Right hindlimb (tissue), 1 donor: ENCODE results near the gene IFNAR2.
"Not testable (repeated sequence)": the region's sequence is repeated elsewhere in the genome, so short reads cannot be mapped to it uniquely, and the experiment has no call there.

Experiments used
- DNase-seq: peaks from one replicate; pipeline ENCODE4 v3.0.0-alpha.2; 2018

The IFNAR2 gene

GRCh38 chr21:33245289-33245918, 15.7 kb downstream of the IFNAR2 start:
- no peak for DNase-seq

- DNase-seq = no peak
These were observed 16.8 kb downstream of the IFNAR2 start for GRCh38 chr21:33246506-33246905.

GRCh38 chr21:33246963-33247362, 17.2 kb downstream of the IFNAR2 start:
- no peak for DNase-seq

- no peak for DNase-seq
These were observed 17.9 kb downstream of the IFNAR2 start for GRCh38 chr21:33247599-33247998.

GRCh38 chr21:33249331-33250002, 19.7 kb downstream of the IFNAR2 start:
- DNase-seq = no peak

- no peak for DNase-seq
These were observed 21.4 kb downstream of the IFNAR2 start for GRCh38 chr21:33251119-33251518.

- not testable (repeated sequence) for DNase-seq
These were observed 23.6 kb downstream of the IFNAR2 start for GRCh38 chr21:33253382-33253781.

- no peak for DNase-seq
These were observed 25.0 kb downstream of the IFNAR2 start for GRCh38 chr21:33254766-33255165.

- no peak for DNase-seq
These were observed 25.7 kb downstream of the IFNAR2 start for GRCh38 chr21:33255404-33255803.

GRCh38 chr21:33256019-33256418, 26.3 kb downstream of the IFNAR2 start:
- DNase-seq = no peak

GRCh38 chr21:33257094-33257803, 27.5 kb downstream of the IFNAR2 start:
- no peak for DNase-seq

- DNase-seq = no peak
These were observed 28.7 kb downstream of the IFNAR2 start for GRCh38 chr21:33258475-33258874.

- DNase-seq = no peak
These were observed 29.7 kb downstream of the IFNAR2 start for GRCh38 chr21:33259428-33259827.

- peak; percentile 32 for DNase-seq
These were observed 30.3 kb downstream of the IFNAR2 start for GRCh38 chr21:33259995-33260394.

- no peak for DNase-seq
These were observed 31.9 kb downstream of the IFNAR2 start for GRCh38 chr21:33261635-33262034.

GRCh38 chr21:33262921-33263320, 33.2 kb downstream of the IFNAR2 start:
- DNase-seq = no peak

GRCh38 chr21:33264561-33264960, 34.8 kb downstream of the IFNAR2 start:
- no peak for DNase-seq

- DNase-seq = peak; percentile 42
These were observed 35.9 kb downstream of the IFNAR2 start for GRCh38 chr21:33265664-33266049.

GRCh38 chr21:33266050-33266788, 36.5 kb downstream of the IFNAR2 start, which contains the start of gene IL10RB:
TSS of gene IL10RB (plus strand) at chr21:33266367. CDS start at chr21:33266466, 99 bp downstream.
- DNase-seq = peak; percentile 87

- no peak for DNase-seq
These were observed 37.0 kb downstream of the IFNAR2 start for GRCh38 chr21:33266789-33267135.

- no peak for DNase-seq
These were observed 37.5 kb downstream of the IFNAR2 start for GRCh38 chr21:33267250-33267649.

GRCh38 chr21:33268393-33268736, 38.6 kb downstream of the IFNAR2 start:
- no peak for DNase-seq

GRCh38 chr21:33268737-33269441, 39.2 kb downstream of the IFNAR2 start:
- DNase-seq = no peak
